ENCODE measurements around the gene RSF1.
"Not testable (repeated sequence)": the region's sequence is repeated elsewhere in the genome, so short reads cannot be mapped to it uniquely, and the experiment has no call there.

The RSF1 gene, protein sequence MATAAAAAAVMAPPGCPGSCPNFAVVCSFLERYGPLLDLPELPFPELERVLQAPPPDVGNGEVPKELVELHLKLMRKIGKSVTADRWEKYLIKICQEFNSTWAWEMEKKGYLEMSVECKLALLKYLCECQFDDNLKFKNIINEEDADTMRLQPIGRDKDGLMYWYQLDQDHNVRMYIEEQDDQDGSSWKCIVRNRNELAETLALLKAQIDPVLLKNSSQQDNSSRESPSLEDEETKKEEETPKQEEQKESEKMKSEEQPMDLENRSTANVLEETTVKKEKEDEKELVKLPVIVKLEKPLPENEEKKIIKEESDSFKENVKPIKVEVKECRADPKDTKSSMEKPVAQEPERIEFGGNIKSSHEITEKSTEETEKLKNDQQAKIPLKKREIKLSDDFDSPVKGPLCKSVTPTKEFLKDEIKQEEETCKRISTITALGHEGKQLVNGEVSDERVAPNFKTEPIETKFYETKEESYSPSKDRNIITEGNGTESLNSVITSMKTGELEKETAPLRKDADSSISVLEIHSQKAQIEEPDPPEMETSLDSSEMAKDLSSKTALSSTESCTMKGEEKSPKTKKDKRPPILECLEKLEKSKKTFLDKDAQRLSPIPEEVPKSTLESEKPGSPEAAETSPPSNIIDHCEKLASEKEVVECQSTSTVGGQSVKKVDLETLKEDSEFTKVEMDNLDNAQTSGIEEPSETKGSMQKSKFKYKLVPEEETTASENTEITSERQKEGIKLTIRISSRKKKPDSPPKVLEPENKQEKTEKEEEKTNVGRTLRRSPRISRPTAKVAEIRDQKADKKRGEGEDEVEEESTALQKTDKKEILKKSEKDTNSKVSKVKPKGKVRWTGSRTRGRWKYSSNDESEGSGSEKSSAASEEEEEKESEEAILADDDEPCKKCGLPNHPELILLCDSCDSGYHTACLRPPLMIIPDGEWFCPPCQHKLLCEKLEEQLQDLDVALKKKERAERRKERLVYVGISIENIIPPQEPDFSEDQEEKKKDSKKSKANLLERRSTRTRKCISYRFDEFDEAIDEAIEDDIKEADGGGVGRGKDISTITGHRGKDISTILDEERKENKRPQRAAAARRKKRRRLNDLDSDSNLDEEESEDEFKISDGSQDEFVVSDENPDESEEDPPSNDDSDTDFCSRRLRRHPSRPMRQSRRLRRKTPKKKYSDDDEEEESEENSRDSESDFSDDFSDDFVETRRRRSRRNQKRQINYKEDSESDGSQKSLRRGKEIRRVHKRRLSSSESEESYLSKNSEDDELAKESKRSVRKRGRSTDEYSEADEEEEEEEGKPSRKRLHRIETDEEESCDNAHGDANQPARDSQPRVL (N-terminal part only)

DNA sequence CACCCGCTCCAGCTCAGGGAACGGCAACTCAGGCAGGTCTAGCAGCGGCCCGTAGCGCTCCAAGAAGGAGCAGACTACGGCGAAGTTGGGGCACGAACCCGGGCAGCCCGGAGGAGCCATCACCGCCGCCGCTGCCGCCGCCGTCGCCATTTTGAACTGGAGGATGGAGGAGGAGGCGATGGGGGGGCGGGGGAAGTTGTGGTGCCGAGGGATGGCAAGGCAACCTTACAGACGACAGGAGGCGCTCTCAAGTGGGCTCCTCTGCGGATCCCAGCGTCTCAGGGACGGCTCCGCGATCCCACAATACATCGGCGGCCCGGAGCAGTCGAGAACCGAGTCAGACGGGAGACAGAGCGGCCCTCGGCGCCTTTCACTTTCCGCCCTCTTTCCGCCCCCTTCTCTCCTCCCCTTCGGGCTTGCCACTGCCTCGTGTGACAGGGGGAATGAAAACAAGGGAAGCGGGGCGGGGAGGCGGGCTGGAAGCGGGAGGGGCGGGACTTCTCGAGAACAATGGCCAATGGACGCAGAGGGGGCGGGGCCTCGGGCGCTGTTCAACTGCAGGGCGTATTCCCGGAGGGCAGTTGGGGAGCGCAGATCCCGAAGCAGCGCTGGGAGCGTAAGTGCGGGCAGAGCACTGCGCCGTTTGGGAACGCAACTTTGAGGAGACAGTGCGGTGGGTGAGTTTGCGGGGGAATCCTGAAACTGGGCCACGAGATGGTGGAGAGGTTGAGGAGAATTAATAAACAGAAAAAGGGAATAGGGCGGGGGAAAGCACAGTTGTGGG, at the start of gene RSF1, which contains the start of gene AAMDC:
TSS of gene RSF1 (minus strand) at position 158 of the 784 bp plus-strand sequence. CDS start at position 150, 8 bp downstream.
TSS of gene AAMDC (plus strand) at position 580 of the 784 bp plus-strand sequence. CDS start 21,353 bp downstream, outside the sequence.
- DNase-seq, result peak; percentile 84

DNA sequence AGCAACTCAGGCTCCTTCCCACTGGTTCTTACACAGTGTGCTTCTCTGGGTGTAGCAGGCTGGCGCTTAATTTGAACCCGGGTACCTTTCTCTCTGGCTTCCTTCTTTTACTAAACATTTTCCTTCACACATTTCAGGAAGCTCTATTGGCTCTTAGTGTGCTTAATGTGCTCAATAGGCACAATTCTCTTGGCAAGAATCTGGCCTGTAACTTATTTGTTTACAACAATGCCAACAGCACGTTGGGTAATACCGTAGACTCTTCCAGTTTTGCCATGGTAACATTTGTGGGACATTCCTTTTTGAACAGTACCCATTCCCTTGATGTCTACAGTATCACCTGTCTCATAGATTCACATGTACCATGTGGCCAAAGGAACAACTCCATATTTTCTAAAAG, 48.2 kb upstream of the RSF1 start:
- DNase-seq, result no peak

DNA sequence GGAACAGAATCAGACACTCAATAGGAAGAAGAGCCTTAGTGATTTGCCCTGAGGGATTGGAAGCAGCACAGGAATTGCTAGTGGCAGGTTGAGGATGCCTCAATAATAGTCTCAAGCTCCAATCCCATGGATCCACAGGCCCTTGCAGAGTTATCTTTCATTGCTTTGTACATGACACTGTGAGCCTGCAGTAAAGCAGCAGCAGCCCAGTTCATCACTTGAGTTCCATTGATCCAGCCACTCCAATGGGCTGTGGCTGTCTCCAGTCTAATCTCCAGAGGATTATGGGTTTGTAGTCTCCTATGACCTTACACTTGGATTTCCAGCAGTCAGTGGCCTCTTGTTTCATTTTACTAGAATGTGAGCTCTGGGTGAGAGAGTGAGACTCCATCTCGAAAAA, 45.8 kb upstream of the RSF1 start:
- no peak for DNase-seq

DNA sequence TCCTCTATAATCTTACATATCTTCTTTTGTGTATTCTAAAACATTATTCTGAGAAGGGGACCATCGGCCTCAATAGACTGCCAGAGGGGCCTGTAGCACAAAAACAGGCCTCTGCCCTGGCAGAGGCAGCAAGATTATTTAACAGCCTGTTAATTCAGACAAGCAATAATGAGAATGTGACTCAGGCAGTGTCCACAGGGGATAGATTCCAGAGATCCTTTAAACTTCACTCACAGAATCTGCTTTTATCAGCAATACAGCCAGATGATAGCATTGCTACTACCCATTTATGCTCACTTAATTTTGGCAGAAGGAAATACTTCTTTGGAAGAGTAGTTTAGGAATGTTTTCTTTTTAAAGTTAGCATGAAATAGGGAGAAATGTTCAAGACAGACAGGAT, 45.3 kb upstream of the RSF1 start:
- no peak for DNase-seq

DNA sequence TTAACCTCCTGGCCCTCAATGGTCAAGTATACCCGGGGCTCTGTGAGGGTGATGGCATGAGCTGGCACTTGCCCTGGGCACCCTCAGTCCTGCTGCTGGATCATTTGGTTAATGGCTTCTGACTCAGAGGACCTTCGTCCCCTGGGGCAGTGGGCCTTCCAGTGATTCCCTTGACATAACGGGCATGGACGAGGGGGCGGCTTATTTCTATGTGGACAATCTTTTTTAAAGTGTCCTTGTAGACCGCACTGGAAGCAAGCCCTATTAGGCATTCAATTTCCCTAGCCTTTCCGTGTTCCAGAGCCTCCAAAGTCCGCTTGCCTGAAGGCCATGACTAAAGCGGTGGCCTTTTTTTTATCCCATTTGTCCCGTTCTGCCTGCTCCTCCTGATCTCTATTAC, 40.9 kb upstream of the RSF1 start:
- not testable (repeated sequence) for DNase-seq

DNA sequence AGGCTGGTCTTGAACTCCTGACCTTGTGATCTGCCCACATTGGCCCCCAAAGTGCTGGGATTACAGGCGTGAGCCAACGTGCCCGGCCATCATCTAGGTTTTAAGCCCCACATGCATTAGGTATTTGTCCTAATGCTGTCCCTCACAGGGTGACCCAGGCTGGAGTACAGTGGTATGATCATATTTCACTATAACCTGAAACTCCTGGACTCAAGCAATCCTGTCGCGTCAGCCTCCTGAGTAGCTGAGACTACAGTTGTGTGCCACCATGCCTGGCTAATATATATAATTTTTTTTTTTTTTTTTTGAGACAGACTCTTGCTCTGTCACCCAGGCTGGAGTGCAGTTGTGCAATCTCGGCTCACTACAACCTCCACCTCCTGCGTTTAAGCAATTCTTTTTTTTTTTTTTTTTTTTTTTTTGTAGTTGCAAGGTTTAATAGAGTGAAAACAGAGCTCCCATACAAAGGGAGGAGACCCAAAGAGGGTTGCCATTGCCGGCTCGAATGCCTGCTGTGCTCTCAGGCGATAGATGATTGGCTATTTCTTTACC, 37.5 kb upstream of the RSF1 start:
- not testable (repeated sequence) for DNase-seq

DNA sequence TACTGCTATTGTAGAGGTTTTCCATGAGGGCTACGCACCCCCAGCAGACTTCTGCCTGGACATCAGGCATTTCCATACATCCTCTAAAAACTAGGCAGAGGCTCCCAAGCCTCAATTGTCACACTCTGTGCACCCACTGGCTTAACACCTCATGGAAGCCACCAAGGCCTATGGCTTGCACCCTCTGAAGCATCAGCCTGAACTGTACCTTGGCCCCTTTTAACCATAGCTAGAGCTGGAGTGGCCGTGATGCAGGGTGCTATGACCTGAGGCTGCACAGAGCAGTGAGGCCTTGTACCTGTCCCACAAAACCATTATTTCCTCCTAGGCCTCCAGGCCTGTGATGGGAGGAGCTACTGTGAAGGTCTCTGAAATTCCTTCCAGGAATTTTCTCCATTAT, 34.3 kb upstream of the RSF1 start:
- DNase-seq, result no peak

DNA sequence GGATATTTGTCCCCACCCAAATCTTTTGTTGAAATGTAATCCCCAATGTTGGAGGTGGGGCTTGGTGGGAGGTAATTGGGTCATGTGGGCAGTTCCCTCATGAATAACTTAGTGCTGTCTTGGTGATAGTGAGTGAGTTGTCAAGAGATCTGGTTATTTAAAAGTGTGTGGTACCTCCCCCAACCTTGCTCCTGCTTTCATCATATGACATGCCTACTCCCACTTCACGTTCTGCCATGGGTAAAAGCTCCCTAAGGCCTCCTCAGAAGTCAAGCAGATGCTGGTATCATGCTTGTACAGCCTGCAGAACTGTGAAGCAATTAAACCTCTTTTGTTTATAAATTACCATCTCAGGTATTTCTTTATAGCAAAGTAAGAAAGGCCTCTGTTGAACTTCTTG, 31.0 kb upstream of the RSF1 start:
- DNase-seq, result no peak

DNA sequence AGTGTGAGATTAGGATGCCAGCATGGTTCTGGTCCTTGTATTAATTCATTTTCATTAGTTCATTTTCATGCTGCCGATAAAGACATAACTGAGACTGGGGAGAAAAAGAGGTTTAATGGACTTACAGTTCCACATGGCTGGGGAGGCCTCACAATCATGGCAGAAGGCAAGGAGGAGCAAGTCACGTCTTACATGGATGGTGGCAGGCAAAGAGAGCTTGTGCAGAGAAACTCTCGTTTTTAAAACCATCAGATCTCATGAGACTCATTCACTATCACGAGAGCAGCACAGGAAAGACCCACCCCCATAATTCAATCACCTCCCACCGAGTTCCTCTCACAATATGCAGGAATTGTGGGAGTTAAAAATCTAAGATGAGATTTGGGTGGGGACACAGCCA, 23.2 kb upstream of the RSF1 start:
- not testable (repeated sequence) for DNase-seq

DNA sequence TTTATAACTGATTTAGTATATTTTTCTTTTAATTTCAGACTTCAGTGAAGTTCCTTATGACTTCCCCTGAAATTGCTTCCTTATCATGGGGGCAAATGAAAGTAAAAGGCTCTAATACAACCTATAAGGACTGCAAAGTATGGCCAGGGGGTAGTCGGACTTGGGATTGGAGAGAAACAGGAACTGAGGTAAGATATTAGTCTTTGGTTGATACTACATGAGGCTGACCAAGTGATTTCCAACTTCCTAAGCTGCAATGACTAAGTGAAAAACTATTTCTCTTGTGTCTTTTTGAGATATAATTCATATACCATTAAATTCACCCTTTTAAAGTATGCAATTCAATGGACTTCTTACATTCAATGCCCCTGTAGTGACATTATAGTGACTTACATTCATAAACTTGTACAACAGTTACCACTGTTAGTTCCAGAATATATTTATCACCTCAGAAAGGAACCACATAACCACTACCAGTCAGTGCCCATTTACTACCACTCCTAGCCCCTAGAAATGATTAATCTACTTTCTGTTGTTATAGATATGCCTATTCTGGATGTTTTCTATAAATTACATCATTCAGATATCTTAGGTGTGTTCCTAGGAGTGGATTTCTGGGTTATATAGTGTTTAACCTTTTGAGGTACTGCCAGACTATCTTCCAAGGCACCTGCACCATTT, 22.1 kb upstream of the RSF1 start:
- no peak for DNase-seq

DNA sequence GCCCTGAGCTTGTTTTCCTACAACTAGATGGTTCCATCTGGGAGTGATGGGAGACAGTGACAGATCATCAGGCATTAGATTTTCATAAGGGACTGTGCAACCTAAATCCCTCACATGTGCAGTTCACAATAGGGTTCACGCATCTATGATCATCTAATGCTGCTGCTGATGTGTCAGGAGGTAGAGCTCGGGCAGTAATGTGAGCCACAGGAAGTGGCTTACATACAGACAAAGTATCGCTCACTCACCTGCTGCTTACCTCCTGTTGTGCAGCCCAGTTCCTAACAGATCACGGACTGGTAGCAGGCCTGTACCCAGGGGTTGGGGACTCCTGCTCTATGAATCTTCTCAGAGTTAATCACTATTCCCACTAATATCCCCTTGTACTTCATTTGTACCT, 12.8 kb upstream of the RSF1 start:
- DNase-seq, result no peak

DNA sequence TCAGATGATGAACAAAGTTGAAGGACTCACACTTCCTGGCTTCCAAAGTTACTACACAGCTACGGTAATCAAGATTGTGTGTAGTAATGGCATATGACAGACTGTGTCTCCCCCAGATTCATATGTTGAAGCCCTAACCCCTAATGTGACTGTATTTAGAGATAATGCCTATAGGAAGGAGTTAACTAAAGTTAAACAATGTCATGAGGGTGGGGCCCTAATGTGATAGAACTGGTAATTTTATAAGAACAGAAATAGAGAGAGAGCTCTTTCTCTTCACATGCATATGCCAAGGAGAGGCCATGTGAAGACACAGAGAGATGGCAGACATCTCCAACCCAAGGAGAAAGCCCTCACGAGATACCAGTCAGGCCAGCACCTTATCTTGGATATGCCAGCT, 8.4 kb upstream of the RSF1 start:
- no peak for DNase-seq

DNA sequence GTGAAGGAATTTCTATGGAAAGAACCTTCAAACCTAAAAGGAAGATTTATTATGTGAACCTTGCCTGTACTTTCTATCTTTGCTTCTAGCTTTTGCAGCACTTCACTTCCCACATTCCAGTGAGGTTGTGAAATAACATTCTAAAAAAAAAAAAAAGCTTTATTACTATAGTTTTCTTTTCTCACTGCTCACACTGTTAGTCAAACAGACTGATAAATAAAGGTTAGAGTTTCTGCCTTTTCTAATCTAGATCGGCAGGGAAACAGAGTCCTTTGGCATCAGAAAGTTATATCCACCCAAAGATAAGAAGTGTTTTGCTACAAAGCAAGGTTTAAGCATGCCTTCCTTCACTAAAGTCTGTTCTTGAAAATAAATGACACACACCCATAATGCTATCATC, 3.3 kb upstream of the RSF1 start:
- DNase-seq, result no peak

DNA sequence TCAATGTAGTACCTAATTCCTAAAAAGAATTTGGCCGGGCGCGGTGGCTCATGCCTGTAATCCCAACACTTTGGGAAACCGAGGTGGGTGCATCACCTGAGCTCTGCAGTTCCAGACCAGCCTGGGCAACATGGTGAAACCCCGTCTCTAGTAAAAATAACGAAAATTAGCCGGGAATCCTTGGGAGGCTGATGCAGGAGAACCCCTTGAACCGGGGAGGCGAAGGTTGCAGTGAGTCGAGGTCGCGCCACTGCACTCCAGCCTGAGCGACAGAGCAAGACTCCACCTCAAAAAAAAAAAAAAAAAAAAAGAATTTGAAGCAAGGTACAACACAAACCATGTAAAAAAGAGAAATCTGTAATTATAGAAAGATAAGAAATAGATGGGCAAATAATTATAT, 1.6 kb upstream of the RSF1 start:
- not testable (repeated sequence) for DNase-seq

DNA sequence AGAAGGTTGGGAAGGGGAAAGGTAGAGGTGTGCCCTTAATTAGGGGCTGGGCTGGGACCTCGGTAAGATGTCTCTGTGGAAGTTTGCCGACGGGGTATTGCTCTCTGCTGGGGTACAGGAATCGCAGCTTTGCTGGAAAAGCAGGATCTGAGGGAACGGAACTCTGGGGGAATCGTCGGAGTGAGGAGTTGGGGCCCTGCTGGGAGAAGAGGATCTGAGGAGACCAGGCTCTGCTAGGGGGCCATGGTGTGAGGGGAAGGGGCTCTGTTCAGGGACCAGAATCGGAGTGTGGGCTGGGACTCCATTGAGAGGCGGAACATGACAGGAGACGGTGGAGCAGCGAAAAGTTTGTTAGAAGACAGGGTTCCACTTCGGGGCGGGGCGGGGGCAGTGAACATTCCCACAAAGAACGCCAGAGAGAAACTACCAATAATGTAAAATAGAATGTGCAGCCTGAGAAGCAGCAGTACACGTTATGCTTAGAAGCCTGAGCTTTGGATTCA, 878 bp upstream of the RSF1 start:
- no peak for DNase-seq

DNA sequence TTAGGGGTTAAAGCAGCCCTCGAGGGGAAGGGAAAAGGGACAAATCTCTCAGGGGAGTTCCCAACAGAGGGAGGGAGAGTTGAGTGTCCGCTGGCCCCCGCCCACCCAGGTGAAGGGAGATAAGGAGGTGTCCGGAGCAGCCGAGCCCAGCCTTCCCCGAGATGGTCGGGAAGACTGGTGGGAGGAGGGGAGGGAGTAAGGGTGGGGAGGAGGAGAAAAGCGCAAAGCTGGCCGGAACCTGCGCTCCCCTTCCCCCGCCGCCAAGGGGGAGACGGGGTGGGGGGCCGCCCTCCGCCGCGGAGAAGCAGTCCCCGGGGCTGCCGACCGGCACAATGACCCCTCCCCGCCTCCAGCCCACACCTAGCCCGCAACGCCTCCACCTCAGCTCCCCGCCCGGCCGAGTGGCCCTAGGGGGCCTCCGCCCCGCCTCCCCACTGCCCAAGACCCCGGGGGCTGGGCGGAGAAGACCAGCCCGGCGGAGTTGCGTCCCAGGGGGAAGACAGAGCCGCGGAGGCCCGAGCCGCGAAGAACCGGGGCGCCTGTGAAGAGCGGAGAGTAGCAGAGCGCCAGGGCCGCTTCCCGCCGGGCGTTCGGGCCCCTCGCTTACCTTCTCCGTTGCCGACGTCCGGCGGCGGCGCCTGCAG, 479 bp downstream of the RSF1 start:
- no peak for DNase-seq

DNA sequence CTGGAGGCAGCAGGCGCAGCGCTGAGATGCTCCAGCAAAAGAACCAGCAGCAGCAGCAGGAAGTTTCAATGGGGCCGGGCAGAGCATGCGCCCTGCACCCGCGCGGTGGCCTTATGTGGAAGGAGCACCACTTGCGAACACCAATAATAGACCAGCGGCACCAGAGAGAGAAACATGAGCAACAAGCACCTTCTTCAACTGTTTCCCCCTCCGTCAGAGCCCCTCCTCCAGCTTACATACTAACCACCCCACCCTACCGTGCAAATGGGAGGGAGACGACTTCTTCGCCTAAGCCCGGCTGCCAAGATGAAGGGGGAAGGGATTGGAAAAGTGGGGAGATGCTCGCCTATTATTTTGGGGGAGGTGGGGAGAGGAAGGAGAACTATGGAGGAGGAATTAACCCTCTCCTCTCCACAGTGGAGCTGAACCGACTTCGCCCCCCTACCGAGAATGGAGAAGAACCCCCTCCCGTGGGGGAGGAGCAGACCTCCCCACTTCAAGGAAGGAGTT, 1.1 kb downstream of the RSF1 start:
- DNase-seq, result peak; percentile 57

DNA sequence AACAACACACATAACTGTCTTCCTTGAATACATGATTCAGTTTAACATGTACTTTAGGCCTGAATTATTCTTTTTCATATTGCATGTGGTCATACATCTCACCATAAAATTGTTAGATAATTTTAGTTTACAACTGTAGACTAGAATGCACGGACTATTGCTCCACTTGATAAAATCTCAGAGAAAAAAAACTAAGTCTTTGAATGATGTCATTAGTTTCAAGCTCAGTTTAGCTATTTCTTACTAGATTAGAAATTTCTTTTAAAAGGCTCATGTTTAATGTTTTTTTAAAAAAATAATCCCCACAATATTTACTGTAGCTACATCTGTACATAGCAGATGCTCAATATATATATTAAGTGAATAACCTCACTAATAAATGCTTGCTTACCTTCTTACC, 5.1 kb downstream of the RSF1 start:
- DNase-seq, result no peak

DNA sequence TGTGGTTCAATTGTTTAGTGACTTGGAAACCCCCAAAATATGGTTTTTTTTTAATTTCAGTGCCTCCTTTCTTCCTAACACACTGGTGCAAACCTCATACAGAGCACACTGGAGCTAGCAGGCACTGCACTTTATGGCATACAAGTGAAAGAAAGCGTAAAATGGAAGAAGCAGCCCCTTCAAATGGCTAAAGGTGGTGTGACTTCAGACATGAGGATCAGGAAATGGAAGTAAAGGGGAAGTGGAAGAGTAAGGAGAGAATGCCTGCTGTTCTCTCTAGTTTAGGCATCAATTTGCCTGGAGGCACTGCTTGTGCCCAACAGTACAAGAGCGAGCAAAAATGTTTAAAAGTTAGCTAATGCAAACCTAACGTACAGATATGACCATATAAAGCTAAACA, 5.7 kb downstream of the RSF1 start:
- no peak for DNase-seq

DNA sequence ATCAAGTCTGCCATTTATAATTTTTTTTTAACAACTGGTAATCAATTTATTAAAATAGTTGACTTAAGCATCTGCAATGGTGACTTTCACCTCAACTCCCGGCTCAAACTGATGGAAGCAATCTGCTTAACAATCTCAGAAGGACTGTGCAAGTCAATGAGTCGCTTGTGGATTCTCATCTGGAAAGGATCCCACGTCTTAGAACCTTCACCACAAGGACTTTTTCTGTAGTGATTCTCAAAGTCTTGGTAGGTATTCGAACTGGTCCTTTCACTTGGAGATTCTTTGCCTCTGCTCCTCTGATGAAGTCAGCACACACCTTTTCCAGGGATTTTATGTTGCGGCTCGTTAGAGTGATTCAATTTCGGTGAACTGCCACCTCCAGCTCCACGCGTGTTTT, 7.3 kb downstream of the RSF1 start:
- DNase-seq, result no peak

All from NCI-H1436 treated with DMSO at 0.1 percent for 48 hours (cell line).